ENCODE data around the gene B4GALNT4. TPM values are rescaled to one million over a fixed set of nuclear protein-coding genes. Genes with fewer than 3 reads are reported as not detected.
"Not testable (repeated sequence)": the region's sequence is repeated elsewhere in the genome, so short reads cannot be mapped to it uniquely, and the experiment has no call there.

B4GALNT4 gene
- total RNA-seq, 4 donors from 2014 or later: 1.8 to 39.7 (median 19.9) TPM

DNA sequence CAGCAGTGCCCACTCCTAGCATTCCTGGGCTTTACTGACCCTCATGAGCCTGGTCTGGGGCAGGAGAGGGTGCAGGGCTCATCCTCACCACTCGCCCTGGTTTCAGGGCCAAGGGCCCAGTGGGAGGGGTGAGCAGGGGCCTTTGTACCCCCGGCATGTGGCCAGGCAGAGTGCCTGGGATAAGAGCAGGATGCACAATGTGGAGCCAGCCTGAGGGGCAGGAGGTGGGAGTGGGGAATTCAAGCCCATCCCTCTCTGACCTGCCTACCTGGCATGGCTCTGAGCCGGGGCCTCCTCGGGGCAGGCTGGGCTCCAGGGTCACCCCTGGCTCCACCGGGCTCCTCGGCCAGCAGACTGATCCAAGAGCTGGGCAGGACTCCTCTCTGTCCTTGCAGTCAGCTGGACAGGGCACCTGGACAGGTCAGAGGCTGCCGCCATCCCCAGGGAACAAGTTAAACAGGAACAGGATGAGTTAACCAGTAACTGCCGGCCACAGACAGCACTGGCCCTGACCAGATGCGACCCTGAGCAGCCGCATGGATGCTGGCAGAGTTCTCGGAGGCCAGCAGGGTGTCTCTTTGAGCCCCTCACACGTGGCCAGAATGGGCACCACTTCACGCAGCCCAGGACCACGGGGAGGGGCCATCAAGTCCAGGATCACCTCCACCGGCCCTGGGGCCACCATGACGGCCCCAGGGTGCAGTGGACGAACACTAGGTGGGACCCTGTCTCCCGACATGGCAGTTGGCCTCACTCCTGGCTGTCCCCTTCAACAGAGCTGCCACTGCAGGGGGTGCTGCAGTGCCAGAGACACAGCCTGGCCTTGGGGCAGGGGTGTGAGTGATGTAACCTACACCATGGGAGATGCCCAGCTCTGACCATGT is 40.5 kb downstream of the B4GALNT4 start:
- intact Hi-C loops (cut with DNase I; ENCODE audit: low total_unique reads): no loop called here
- H3K4me3 ChIP-seq: no peak overlapping the region
- no peaks in the 10 kb centered on the region for H3K27me3 ChIP-seq
- H3K4me1 ChIP-seq: peaks cover 0 to 7% of the 10 kb centered on the region in 2 donors
- TF ChIP-seq POLR2A (IDR thresholded peaks at IDR 0.05): no peak
- TF ChIP-seq, protein P1, sequence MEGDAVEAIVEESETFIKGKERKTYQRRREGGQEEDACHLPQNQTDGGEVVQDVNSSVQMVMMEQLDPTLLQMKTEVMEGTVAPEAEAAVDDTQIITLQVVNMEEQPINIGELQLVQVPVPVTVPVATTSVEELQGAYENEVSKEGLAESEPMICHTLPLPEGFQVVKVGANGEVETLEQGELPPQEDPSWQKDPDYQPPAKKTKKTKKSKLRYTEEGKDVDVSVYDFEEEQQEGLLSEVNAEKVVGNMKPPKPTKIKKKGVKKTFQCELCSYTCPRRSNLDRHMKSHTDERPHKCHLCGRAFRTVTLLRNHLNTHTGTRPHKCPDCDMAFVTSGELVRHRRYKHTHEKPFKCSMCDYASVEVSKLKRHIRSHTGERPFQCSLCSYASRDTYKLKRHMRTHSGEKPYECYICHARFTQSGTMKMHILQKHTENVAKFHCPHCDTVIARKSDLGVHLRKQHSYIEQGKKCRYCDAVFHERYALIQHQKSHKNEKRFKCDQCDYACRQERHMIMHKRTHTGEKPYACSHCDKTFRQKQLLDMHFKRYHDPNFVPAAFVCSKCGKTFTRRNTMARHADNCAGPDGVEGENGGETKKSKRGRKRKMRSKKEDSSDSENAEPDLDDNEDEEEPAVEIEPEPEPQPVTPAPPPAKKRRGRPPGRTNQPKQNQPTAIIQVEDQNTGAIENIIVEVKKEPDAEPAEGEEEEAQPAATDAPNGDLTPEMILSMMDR (IDR thresholded peaks at IDR 0.05): no peak
- no peak overlapping the region for H3K27ac ChIP-seq
- no peak for DNase-seq
- H3K9me3 ChIP-seq: no peaks in the 10 kb centered on the region
- H3K36me3 ChIP-seq: no peaks in the 10 kb centered on the region

DNA sequence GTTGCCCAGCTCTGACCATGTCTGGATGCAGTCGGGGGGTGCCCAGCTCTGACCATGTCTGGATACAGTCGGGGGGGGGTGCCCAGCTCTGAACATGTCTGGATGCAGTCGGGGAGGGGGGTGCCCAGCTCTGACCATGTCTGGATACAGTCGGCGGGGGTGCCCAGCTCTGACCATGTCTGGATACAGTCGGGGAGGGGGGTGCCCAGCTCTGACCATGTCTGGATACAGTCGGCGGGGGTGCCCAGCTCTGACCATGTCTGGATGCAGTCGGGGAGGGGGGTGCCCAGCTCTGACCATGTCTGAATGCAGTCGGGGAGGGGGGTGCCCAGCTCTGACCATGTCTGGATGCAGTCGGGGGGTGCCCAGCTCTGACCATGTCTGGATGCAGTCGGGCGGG is 41.4 kb downstream of the B4GALNT4 start:
- DNase-seq; H3K4me1 ChIP-seq; H3K36me3 ChIP-seq; H3K4me3 ChIP-seq; intact Hi-C loops (cut with DNase I; ENCODE audit: low total_unique reads); H3K27me3 ChIP-seq; H3K9me3 ChIP-seq; H3K27ac ChIP-seq: not testable (repeated sequence)

DNA sequence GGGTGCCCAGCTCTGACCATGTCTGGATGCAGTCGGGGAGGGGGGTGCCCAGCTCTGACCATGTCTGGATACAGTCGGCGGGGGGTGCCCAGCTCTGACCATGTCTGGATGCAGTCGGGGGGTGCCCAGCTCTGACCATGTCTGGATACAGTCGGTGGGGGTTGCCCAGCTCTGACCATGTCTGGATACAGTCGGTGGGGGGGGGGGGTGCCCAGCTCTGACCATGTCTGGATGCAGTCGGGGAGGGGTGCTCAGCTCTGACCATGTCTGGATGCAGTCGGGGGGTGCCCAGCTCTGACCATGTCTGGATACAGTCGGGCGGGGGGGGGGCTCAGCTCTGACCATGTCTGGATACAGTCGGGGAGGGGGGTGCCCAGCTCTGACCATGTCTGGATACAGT is 42.2 kb downstream of the B4GALNT4 start:
- DNase-seq, H3K4me3 ChIP-seq: not testable (repeated sequence)

DNA sequence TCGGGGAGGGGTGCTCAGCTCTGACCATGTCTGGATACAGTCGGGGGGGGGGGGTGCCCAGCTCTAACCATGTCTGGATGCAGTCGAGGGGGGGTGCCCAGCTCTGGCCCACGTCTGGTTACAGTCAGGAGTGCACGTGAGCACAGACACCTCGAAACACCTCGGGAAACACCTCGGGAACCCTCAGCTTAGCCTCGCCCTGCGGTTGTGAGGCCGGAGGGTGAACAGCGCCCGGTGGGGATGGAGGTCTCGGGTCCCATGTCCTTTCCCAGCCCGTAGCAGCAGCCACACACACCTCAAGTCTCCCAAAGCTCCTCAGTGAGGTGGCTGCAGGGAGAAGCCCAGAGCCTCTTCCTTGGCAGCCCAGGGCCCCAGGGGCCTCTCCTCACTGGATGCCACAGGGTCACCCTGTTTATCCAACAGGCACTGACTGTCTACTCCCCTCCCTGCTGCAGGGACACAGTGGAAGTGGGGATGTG is 43.4 kb downstream of the B4GALNT4 start:
- no peaks in the 10 kb centered on the region for H3K9me3 ChIP-seq
- TF ChIP-seq, protein P1 (IDR thresholded peaks at IDR 0.05): no peak
- no peak for TF ChIP-seq POLR2A (IDR thresholded peaks at IDR 0.05)
- H3K36me3 ChIP-seq: no peaks in the 10 kb centered on the region
- peaks cover 0 to 10% of the 10 kb centered on the region in 2 donors for H3K4me1 ChIP-seq
- H3K27ac ChIP-seq: no peak overlapping the region
- intact Hi-C loops (cut with DNase I; ENCODE audit: low total_unique reads): no loop called here
- no peak for DNase-seq
- peaks cover 1 to 3% of the 10 kb centered on the region in 2 donors for H3K27me3 ChIP-seq
- H3K4me3 ChIP-seq: no peak overlapping the region

More for the DNA sequence above, 42.2 kb downstream of the B4GALNT4 start:
- H3K27me3 ChIP-seq; H3K9me3 ChIP-seq; H3K4me1 ChIP-seq; intact Hi-C loops (cut with DNase I; ENCODE audit: low total_unique reads); H3K27ac ChIP-seq; H3K36me3 ChIP-seq: not testable (repeated sequence)

DNA sequence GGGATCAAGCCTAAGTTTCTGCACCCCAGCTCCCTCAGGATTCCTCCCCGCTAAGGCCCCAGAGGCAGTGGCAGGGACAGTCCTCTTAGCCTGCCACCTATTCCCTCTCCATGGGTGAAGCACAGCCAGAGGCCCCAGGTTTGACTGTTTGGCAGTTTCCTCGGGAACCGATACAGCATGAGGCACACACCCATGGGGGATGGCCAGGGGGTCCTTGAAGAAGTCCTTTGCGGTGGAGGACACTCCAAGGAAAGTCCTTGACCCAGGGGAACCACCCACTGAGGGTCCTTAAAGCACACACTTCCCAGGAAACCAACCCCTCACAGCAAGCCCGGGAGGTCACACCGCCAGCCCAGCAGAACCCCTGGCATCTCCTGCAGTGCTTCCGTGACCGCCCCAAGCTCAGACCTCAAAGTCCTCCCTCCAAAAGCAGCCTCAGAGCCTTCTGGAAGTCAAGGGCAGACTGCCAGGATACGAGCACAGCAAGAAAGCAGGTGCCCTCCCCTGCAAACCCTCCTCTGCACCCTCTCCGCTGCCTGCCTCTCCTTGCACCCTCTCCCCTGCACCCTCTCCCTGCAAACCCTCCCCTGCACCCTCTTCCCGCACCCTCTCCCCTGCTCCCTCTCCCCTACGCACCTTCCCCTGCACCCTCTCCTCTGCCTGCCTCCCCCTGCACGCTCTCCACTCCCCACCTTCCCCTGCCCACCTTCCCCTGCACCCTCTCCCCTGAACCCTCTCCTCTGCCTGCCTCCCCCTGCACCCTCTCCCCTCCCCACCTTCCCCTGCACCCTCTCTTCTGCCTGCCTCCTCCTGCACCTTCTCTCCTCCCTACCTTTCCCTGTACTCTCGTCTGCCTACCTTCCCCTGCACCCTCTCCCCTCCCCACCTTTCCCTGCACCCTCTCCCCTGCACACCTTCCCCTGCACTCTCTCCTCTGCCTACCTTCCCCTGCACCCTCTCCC is 44.1 kb downstream of the B4GALNT4 start:
- Histone ChIP-seq H3K4me1 (peaks cover 0 to 10% of the 10 kb centered on the region in 2 donors), H3K9me3 (no peaks in the 10 kb centered on the region), H3K36me3 (no peaks in the 10 kb centered on the region), H3K27ac (no peak overlapping the region), H3K27me3 (peaks cover 3 to 4% of the 10 kb centered on the region in 2 donors), H3K4me3 (no peak overlapping the region)
- no peak for DNase-seq
- intact Hi-C loops (cut with DNase I; ENCODE audit: low total_unique reads): no loop called here
- TF ChIP-seq POLR2A (IDR thresholded peaks at IDR 0.05): no peak

DNA sequence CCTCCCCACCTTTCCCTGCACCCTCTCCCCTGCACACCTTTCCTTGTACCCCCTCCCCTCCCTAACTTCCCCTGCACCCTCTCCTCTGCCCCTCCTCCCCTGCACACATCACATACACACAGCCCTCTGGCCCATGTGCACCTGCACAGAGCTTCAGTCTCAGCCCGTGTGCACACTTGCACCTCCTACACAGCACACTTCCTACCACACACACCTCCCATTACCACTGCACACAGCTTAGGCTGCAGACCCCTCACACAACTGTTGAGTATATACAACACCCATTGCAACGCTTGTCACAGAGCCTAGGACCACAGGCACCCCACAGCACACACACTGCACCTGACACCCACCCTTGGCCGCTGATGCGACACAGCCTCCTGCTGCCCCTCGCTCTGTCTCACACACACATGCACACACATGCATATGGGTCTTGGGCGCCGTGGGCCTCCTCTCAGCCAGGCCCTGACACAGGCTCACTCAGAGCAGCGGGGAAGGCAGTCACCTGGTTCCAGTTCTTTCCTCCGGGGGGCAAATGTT is 45.1 kb downstream of the B4GALNT4 start:
- intact Hi-C loops (cut with DNase I; ENCODE audit: low total_unique reads): no loop called here
- peak overlapping the region in 1 of 2 donors; percentile 14 for H3K4me3 ChIP-seq
- H3K27ac ChIP-seq: no peak overlapping the region
- no peaks in the 10 kb centered on the region for H3K9me3 ChIP-seq
- no peak for DNase-seq
- H3K4me1 ChIP-seq: peaks cover 0 to 10% of the 10 kb centered on the region in 2 donors
- peaks cover 3 to 4% of the 10 kb centered on the region in 2 donors for H3K27me3 ChIP-seq
- no peaks in the 10 kb centered on the region for H3K36me3 ChIP-seq
- no peak for TF ChIP-seq POLR2A (IDR thresholded peaks at IDR 0.05)

Data from uterus (tissue), 4 donors.